Central memory CD8-positive, alpha-beta T cell (primary cell): ENCODE measurements around the gene ERP27.

Source experiments
- ATAC-seq: fragments of 150-1000 bp; cut with Tn5 transposase; replicated peaks from 2 replicates; pipeline ENCODE4 v1.10.0; 2022; ENCODE audit warnings: mild to moderate bottlenecking, moderate FRiP score, moderate number of reproducible peaks; ENCODE audit not compliant: poor library complexity, severe bottlenecking; ENCODE audit errors: extremely low read depth
- DNase-seq, 2 donors: peaks; one replicate each; pipeline ENCODE4 v3.0.0; 2021; ENCODE audit warnings: low spot score in 2 of 2
- H3K27ac Mint-ChIP-seq: one replicate; pipeline ENCODE4 v1.8.0; 2022; ENCODE audit warnings: low read depth, mild to moderate bottlenecking, moderate library complexity, mixed read lengths
- H3K27me3 Mint-ChIP-seq: one replicate; pipeline ENCODE4 v1.8.0; 2022; ENCODE audit warnings: mixed read lengths
- H3K36me3 Mint-ChIP-seq: one replicate; pipeline ENCODE4 v1.8.0; 2022; ENCODE audit warnings: mild to moderate bottlenecking, moderate library complexity, mixed read lengths; ENCODE audit not compliant: insufficient read depth
- H3K4me1 Mint-ChIP-seq: one replicate; pipeline ENCODE4 v1.8.0; 2022; ENCODE audit warnings: mixed read lengths
- H3K4me3 Mint-ChIP-seq: one replicate; pipeline ENCODE4 v1.8.0; 2022; ENCODE audit warnings: mild to moderate bottlenecking, moderate library complexity, mixed read lengths
- H3K9me3 Mint-ChIP-seq: one replicate; pipeline ENCODE4 v1.8.0; 2022; ENCODE audit warnings: mixed read lengths

ERP27 gene

DNA sequence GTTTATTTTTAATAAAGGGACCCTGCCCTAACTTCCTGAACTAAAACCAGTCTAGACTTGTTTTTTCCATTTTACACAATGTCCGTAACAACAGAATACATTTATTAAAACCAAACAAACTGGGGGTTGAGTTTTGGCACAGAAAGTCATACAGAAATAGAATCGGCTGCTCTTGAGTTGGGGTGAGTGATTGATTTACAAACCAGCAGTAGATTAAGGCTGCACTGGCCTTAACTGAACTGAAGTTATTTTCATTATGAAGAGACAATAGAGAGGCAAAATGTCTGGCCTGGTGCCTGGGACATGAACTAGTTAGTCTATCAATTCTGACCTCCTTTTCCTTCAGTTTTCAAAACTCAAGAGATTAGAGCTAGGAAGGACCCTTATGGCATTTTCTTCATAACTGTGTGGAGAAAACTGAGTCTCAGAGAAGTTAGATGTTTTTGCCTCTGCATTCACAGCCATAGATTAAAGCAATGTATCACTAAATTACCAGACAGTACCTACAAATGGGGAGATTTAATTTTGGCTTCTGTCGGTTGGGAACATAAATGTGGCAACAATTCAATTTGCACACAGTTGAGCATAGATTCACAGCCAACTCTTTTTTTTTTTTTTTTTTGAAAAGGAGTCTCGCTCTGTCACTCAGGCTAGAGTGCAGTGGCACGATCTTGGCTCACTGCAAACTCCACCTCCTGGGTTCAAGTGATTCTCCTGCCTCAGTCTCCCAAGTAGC lies 32.9 kb downstream of the ERP27 start:
- H3K27me3 Mint-ChIP-seq: no peaks in the 10 kb centered on the region

GRCh38 chr12:14904854-14905253 lies 33.5 kb downstream of the ERP27 start:
- H3K4me3 Mint-ChIP-seq: no peak overlapping the region
- H3K27ac Mint-ChIP-seq: no peak overlapping the region

More for the DNA sequence above, 32.9 kb downstream of the ERP27 start:
- DNase-seq (no peak), ATAC-seq (no peak)
- Mint-ChIP-seq H3K9me3 (no peaks in the 10 kb centered on the region), H3K4me1 (peaks cover 7% of the 10 kb centered on the region), H3K36me3 (peaks cover 4% of the 10 kb centered on the region), H3K4me3 (no peak overlapping the region), H3K27ac (peak overlapping the region; percentile 14)

GRCh38 chr12:14903386-14904098 lies 34.8 kb downstream of the ERP27 start:
- H3K4me1 Mint-ChIP-seq: peaks cover 7% of the 10 kb centered on the region
- H3K27me3 Mint-ChIP-seq: no peaks in the 10 kb centered on the region
- H3K36me3 Mint-ChIP-seq: peaks cover 2% of the 10 kb centered on the region
- no peak overlapping the region for H3K4me3 Mint-ChIP-seq
- ATAC-seq (no peak), DNase-seq (no peak)
- no peaks in the 10 kb centered on the region for H3K9me3 Mint-ChIP-seq
- no peak overlapping the region for H3K27ac Mint-ChIP-seq

More at GRCh38 chr12:14904854-14905253, 33.5 kb downstream of the ERP27 start:
- Mint-ChIP-seq H3K9me3 (no peaks in the 10 kb centered on the region), H3K27me3 (no peaks in the 10 kb centered on the region), H3K4me1 (peaks cover 7% of the 10 kb centered on the region), H3K36me3 (peaks cover 4% of the 10 kb centered on the region)
- no peak for DNase-seq
- no peak for ATAC-seq

GRCh38 chr12:14902465-14902864 lies 35.9 kb downstream of the ERP27 start:
- H3K36me3 Mint-ChIP-seq: no peaks in the 10 kb centered on the region
- H3K27ac Mint-ChIP-seq: no peak overlapping the region
- H3K9me3 Mint-ChIP-seq: no peaks in the 10 kb centered on the region
- ATAC-seq (no peak), DNase-seq (no peak)
- no peaks in the 10 kb centered on the region for H3K27me3 Mint-ChIP-seq
- H3K4me1 Mint-ChIP-seq: peaks cover 7% of the 10 kb centered on the region
- no peak overlapping the region for H3K4me3 Mint-ChIP-seq

DNA sequence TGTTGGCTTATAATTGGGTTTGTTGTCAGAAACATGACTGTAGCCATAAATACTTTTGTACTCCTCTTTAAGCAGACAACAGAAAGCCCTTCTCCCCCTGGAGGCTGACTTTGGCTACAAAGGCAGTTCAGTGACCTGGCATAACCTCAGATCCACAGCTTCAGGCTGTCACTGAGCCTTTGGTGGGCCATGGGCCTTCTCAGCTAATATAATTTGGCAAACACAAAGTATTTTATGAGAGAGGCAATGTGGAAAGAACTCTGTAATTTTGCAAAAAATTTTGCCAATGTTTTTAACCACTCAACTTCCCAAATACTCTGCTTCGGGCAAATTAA lies 37.1 kb downstream of the ERP27 start:
- H3K4me3 Mint-ChIP-seq: no peak overlapping the region
- no peak for ATAC-seq
- H3K36me3 Mint-ChIP-seq: no peaks in the 10 kb centered on the region
- no peak overlapping the region for H3K27ac Mint-ChIP-seq
- H3K27me3 Mint-ChIP-seq: no peaks in the 10 kb centered on the region
- H3K9me3 Mint-ChIP-seq: no peaks in the 10 kb centered on the region
- peaks cover 7% of the 10 kb centered on the region for H3K4me1 Mint-ChIP-seq
- DNase-seq: no peak

DNA sequence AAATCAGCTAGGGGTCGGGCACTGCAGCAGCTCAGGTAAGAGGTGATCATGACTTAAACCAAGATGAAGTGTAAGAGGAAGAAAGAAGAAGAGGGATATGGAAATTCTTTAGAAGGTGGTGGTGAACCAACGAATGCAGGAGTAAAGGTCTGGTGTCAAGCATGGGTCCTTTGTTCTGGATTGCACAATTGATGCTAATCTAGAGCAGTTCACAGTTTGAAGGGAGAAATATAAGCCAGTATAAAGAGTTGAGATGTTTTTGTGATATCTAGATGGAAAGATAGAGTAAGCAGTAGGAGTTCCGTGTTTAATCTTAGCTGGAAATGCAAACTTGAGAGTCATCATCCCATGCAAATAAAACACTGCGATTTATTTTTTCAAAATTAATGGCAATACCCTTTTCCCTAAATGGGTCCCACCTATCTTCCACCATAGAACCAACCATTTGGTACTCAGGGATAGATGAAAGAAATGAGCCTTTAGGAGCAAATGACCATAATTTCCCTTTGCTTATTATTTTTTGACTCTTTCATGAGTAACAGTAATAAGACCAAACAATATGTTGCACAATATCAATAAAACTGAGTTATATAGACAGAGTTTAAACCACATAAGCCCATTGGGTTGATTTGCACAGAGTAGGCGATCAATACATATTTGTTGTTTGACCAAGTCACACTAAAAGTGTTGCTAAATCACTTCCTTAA lies 37.7 kb downstream of the ERP27 start:
- Mint-ChIP-seq H3K4me3 (no peak overlapping the region), H3K27me3 (no peaks in the 10 kb centered on the region), H3K9me3 (no peaks in the 10 kb centered on the region), H3K4me1 (peaks cover 7% of the 10 kb centered on the region), H3K27ac (no peak overlapping the region), H3K36me3 (no peaks in the 10 kb centered on the region)
- DNase-seq (no peak), ATAC-seq (no peak)

DNA sequence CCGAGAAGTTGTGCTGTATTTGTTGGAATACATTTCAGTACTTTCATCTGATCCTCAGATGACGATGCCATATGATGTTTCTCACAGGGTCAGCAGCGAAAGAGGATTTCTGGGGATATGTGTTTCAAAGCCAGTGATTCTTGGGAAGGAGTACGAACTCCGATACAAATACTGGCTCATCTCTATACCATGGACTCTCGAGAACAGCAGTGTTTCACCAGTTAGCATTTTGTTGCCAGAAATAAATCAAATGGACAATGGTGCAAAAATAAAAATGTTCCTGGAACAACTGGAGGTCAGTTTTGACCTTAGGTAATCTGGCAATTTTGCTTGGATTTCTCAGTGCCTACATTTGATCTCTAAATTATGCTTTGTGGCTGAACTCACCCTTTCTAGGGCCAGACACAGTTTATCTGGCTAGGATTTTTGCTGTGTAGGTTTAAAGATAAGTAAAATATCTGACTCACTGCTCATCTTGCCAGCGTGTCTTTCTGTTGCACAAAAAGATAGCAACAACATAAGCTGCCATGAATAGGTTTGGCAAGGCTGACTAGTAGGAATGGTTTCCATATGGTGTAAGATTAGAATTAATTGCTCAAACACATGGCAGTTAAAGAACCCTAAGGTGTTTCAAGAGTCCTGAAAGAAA lies 41.7 kb downstream of the ERP27 start:
- H3K9me3 Mint-ChIP-seq: no peaks in the 10 kb centered on the region
- peaks cover 10% of the 10 kb centered on the region for H3K27me3 Mint-ChIP-seq
- no peaks in the 10 kb centered on the region for H3K36me3 Mint-ChIP-seq
- no peak overlapping the region for H3K4me3 Mint-ChIP-seq
- ATAC-seq (no peak), DNase-seq (no peak)
- H3K4me1 Mint-ChIP-seq: no peaks in the 10 kb centered on the region
- H3K27ac Mint-ChIP-seq: no peak overlapping the region

DNA sequence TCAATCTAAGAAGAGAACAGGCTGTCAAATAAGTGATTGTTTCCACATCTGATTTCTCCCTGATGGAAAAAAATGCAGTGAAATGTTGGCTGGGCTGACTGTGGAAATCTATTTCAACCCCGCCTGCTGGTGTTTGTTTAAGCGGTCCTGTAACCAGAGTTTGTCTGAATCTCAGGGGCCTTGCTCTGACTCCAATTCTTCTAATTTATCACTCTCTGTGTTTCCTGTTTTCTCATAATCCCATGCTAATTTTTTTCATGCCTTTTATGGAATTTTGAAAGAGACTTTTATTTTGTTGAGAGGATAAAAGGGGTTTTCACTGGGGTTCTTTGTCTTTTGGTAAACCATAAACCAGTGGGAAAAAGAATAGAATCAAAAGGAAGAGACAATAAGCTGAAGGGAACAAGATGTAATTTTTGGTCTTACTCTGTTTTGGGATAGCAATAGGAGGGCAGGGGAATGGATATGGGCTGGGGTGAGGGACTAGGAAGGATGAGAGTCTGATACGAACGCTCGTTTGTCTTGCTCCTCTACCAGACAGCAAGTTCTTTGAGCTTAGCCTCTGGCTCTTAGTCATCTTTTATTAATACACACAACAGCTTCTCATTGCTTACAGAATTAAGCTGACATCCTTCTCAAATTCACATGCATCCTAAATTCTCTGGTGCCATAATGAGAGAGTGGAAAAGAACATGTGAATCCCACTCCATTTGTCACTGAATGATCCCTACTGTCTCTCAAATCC lies 44.7 kb downstream of the ERP27 start:
- H3K4me3 Mint-ChIP-seq: no peak overlapping the region
- H3K27ac Mint-ChIP-seq: no peak overlapping the region
- H3K4me1 Mint-ChIP-seq: no peaks in the 10 kb centered on the region
- peaks cover 15% of the 10 kb centered on the region for H3K27me3 Mint-ChIP-seq
- H3K9me3 Mint-ChIP-seq: no peaks in the 10 kb centered on the region
- no peaks in the 10 kb centered on the region for H3K36me3 Mint-ChIP-seq
- DNase-seq (no peak), ATAC-seq (no peak)

DNA sequence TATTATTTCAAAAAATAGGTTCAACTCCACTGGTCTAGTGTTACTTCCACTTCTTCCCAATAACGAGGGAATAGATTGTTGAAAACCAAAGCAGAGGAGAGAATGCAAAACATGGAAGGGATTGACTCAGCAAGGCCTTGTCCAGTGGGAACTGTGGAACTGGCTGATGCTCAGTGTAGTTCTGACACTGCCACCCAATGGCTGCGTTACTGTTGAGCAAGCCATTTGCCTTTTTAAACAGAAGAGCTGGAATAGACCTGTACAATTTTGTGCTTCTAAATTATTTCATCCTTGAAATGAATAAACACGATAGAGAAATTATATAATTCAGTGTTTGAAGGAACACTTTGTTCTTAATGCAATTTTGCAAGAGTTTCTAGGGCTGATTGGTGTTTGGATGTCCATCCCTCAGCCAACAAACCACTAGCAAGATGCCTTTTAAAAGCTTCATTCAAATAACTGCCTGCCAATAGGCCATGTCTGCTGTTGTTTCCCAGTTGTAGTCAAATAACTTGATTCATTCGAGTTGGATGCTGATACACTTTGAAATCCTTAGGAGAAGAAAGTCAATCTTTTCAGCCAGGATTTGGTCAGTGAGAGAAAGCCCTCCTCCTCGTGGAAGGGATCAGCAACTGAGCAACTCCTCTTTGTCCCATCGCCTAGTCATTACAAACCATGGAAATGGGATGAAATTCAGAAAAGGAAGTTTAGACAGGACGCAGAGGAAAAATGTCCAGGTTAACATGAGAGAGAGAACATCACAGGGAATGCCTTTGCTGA lies 45.4 kb downstream of the ERP27 start:
- ATAC-seq (no peak), DNase-seq (no peak)
- H3K36me3 Mint-ChIP-seq: no peaks in the 10 kb centered on the region

GRCh38 chr12:14890701-14891100 lies 47.6 kb downstream of the ERP27 start:
- no peak overlapping the region for H3K4me3 Mint-ChIP-seq
- H3K9me3 Mint-ChIP-seq: no peaks in the 10 kb centered on the region
- ATAC-seq (no peak), DNase-seq (no peak)
- H3K27ac Mint-ChIP-seq: no peak overlapping the region
- no peaks in the 10 kb centered on the region for H3K36me3 Mint-ChIP-seq
- peaks cover 9% of the 10 kb centered on the region for H3K4me1 Mint-ChIP-seq
- peaks cover 45% of the 10 kb centered on the region for H3K27me3 Mint-ChIP-seq

More for the DNA sequence above, 45.4 kb downstream of the ERP27 start:
- Mint-ChIP-seq H3K27me3 (peaks cover 23% of the 10 kb centered on the region), H3K4me3 (no peak overlapping the region), H3K4me1 (no peaks in the 10 kb centered on the region), H3K27ac (no peak overlapping the region), H3K9me3 (no peaks in the 10 kb centered on the region)

GRCh38 chr12:14886271-14886670 lies 52.1 kb downstream of the ERP27 start:
- ATAC-seq (no peak), DNase-seq (no peak)
- Mint-ChIP-seq H3K9me3 (no peaks in the 10 kb centered on the region), H3K36me3 (peaks cover 3% of the 10 kb centered on the region), H3K4me3 (no peak overlapping the region), H3K27me3 (peaks cover 43% of the 10 kb centered on the region), H3K27ac (no peak overlapping the region), H3K4me1 (peaks cover 22% of the 10 kb centered on the region)
